ENCODE data around the gene PDGFC. TPM values are rescaled to one million over a fixed set of nuclear protein-coding genes. Genes with fewer than 3 reads are reported as not detected.

Gene PDGFC
- total and polyA plus RNA-seq, 9 donors = 18.6 to 58.0 (median 36.2) TPM

DNA sequence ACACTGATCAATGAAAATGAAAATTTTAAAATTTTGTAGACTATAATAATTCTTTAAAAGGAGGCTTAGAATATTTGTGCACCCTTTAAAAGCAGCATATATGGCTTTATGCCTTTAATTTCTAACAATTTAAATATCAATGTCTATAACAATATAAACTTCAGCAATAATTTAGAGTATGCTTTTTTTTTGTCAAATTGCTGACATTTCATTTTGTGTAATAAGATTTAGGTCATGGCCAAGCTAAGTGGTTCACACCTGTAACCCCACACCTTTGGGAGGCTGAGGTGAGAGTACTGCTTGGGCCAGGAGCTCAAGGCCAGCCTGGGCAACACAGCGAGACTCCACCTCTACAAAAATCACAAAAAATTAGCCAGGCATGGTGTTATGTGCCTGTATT is 86.2 kb downstream of the PDGFC start:
- Histone ChIP-seq H3K4me3 (no peak overlapping the region), H3K27ac (no peak overlapping the region), H3K27me3 (no peaks in the 10 kb centered on the region), H3K9me3 (no peaks in the 10 kb centered on the region), H3K4me1 (ENCODE audit: insufficient read depth) (peaks cover 2% of the 10 kb centered on the region), H3K36me3 (no peaks in the 10 kb centered on the region)
- DNase-seq = no peak
- TF ChIP-seq POLR2A (IDR thresholded peaks at IDR 0.05) (no peak), EP300 (IDR thresholded peaks at IDR 0.05) (no peak)
- TF ChIP-seq, protein P1, sequence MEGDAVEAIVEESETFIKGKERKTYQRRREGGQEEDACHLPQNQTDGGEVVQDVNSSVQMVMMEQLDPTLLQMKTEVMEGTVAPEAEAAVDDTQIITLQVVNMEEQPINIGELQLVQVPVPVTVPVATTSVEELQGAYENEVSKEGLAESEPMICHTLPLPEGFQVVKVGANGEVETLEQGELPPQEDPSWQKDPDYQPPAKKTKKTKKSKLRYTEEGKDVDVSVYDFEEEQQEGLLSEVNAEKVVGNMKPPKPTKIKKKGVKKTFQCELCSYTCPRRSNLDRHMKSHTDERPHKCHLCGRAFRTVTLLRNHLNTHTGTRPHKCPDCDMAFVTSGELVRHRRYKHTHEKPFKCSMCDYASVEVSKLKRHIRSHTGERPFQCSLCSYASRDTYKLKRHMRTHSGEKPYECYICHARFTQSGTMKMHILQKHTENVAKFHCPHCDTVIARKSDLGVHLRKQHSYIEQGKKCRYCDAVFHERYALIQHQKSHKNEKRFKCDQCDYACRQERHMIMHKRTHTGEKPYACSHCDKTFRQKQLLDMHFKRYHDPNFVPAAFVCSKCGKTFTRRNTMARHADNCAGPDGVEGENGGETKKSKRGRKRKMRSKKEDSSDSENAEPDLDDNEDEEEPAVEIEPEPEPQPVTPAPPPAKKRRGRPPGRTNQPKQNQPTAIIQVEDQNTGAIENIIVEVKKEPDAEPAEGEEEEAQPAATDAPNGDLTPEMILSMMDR (IDR thresholded peaks at IDR 0.05) = no peak
- 100% methylated on average over 1 of the region's 1 CpG for WGBS, 3 donors
- intact Hi-C loops (cut with DNase I) = no loop called here

DNA sequence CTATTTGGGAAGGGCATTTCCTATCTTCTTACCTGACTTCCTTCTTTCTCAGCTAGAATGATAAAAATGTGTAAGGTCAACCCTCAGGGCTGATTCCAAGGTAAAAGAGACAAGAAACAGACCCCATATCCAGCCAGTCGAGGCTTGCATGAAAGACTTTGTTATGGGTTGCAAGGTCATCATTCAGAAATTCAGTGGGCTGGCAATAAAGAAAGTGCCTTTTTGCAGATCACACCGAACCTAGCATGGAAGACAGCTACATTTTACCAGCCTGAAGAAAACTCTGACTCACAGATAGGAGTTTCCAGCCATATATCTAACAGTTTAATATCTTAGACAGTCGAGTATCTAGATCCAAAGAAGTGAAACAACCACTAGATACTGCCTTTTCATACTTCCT is 87.4 kb downstream of the PDGFC start:
- no peak overlapping the region for H3K27ac ChIP-seq
- TF ChIP-seq POLR2A (IDR thresholded peaks at IDR 0.05) (no peak), EP300 (IDR thresholded peaks at IDR 0.05) (no peak)
- TF ChIP-seq, protein P1 (IDR thresholded peaks at IDR 0.05) = no peak
- DNase-seq = no peak
- no peaks in the 10 kb centered on the region for H3K27me3 ChIP-seq
- intact Hi-C loops (cut with DNase I) = no loop called here
- H3K4me3 ChIP-seq = no peak overlapping the region
- H3K9me3 ChIP-seq = no peaks in the 10 kb centered on the region
- 48 to 51% (median 51%) methylated on average over 3 of the region's 3 CpGs for WGBS, 3 donors
- H3K36me3 ChIP-seq = no peaks in the 10 kb centered on the region
- no peaks in the 10 kb centered on the region for H3K4me1 ChIP-seq (ENCODE audit: insufficient read depth)

DNA sequence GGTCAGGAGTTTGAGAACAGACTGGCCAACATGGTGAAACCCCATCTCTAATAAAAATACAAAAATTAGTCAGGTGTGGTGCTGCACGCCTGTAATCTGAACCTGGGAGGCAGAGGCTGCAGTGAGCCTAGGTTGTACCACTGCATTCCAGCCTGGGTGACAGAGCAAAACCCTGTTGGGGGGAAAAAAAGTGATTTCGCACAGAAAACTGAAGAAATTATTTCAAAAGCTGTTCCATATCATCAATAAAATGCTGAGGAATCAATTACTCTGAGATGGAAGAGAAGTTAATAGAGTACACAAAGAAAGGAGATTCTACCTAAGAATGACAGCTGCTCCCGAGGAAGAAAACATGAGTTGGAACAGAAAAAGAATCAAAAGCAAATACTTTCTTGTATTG is 95.9 kb downstream of the PDGFC start:
- H3K4me3 ChIP-seq = no peak overlapping the region
- H3K4me1 ChIP-seq (ENCODE audit: insufficient read depth) = no peaks in the 10 kb centered on the region
- 85 to 90% (median 87%) methylated on average over 3 of the region's 3 CpGs for WGBS, 3 donors
- TF ChIP-seq POLR2A (IDR thresholded peaks at IDR 0.05) (no peak), EP300 (IDR thresholded peaks at IDR 0.05) (no peak)
- TF ChIP-seq, protein P1 (IDR thresholded peaks at IDR 0.05) = no peak
- no peak for DNase-seq
- intact Hi-C loops (cut with DNase I) = no loop called here
- no peaks in the 10 kb centered on the region for H3K36me3 ChIP-seq
- no peaks in the 10 kb centered on the region for H3K27me3 ChIP-seq
- no peak overlapping the region for H3K27ac ChIP-seq
- no peaks in the 10 kb centered on the region for H3K9me3 ChIP-seq

DNA sequence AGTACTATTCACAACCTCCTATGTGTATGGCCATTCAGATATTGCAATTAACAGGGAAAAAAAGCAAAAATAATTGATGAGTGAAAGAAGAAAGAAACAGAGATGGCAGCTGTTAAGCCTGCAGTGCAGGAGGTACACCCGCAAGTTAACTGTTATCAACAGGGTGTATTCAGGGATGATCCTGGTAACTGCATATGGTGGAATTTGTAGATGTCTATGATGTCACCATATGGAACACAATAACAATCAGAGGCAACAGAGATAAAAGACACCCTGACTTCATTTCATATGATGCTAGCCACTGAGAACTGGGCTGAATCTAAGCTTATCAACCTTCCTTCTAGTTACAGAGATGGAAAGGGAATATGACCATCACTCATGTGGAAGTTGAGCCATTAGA is 96.5 kb downstream of the PDGFC start:
- TF ChIP-seq, protein P1 (IDR thresholded peaks at IDR 0.05) = no peak
- TF ChIP-seq POLR2A (IDR thresholded peaks at IDR 0.05) = no peak
- TF ChIP-seq EP300 (IDR thresholded peaks at IDR 0.05) = no peak
- WGBS, 3 donors = 97 to 100% (median 98%) methylated on average over 1 of the region's 1 CpG

DNA sequence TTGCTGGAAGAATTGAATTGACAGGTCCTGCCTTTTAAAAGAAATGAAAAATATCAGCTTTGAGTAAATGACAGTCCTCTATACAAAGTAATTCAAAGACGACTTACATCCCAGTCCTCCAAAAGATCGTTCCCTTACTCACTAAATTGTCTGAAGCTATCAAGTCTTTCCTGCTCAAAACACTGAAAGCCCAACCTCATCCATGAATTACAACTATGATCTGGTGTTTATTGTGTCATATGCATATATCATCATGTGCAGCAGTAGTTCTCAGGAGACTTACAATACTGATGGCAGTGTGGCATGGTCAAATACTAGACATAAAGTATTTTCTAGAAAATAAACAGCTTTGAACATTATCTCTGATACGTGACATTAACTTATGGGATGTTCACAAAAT is 97.8 kb downstream of the PDGFC start:
- WGBS, 3 donors = 90 to 93% (median 91%) methylated on average over 3 of the region's 3 CpGs
- no peak overlapping the region for H3K27ac ChIP-seq

More for the DNA sequence above, 96.5 kb downstream of the PDGFC start:
- Histone ChIP-seq H3K9me3 (no peaks in the 10 kb centered on the region), H3K36me3 (no peaks in the 10 kb centered on the region), H3K4me1 (ENCODE audit: insufficient read depth) (no peaks in the 10 kb centered on the region), H3K27ac (no peak overlapping the region), H3K27me3 (no peaks in the 10 kb centered on the region), H3K4me3 (no peak overlapping the region)
- no peak for DNase-seq
- intact Hi-C loops (cut with DNase I) = no loop called here

More for the DNA sequence above, 97.8 kb downstream of the PDGFC start:
- H3K4me3 ChIP-seq = no peak overlapping the region
- no peak for DNase-seq
- no peaks in the 10 kb centered on the region for H3K36me3 ChIP-seq
- TF ChIP-seq EP300 (IDR thresholded peaks at IDR 0.05) = no peak
- TF ChIP-seq POLR2A (IDR thresholded peaks at IDR 0.05) = no peak
- TF ChIP-seq, protein P1 (IDR thresholded peaks at IDR 0.05) = no peak
- no peaks in the 10 kb centered on the region for H3K27me3 ChIP-seq
- no peaks in the 10 kb centered on the region for H3K9me3 ChIP-seq
- intact Hi-C loops (cut with DNase I) = no loop called here
- H3K4me1 ChIP-seq (ENCODE audit: insufficient read depth) = no peaks in the 10 kb centered on the region
